ENCODE measurements around the gene AKAP6.

DNA sequence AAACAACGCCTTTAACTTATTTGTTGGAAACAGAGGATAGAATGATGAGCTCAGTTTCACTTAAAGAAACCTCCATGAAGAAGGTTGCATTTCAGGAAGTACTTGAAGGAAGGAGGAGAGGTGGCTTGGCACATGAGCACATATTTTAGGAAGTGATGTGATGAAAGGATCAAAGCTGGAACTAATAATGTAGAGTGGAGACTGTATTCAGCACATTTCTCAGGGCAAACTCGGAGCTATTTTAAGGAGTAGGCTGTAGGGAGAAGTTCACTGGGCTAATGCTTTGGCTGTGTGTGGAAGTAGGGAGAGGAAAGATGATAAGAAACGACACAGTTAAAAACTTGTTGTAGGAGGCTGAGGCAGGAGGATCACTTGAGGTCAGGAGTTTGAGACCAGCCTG, 272.8 kb downstream of the AKAP6 start:
- TF ChIP-seq, protein P1, sequence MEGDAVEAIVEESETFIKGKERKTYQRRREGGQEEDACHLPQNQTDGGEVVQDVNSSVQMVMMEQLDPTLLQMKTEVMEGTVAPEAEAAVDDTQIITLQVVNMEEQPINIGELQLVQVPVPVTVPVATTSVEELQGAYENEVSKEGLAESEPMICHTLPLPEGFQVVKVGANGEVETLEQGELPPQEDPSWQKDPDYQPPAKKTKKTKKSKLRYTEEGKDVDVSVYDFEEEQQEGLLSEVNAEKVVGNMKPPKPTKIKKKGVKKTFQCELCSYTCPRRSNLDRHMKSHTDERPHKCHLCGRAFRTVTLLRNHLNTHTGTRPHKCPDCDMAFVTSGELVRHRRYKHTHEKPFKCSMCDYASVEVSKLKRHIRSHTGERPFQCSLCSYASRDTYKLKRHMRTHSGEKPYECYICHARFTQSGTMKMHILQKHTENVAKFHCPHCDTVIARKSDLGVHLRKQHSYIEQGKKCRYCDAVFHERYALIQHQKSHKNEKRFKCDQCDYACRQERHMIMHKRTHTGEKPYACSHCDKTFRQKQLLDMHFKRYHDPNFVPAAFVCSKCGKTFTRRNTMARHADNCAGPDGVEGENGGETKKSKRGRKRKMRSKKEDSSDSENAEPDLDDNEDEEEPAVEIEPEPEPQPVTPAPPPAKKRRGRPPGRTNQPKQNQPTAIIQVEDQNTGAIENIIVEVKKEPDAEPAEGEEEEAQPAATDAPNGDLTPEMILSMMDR (IDR thresholded peaks at IDR 0.05) = no peak
- TF ChIP-seq POLR2AphosphoS5 (IDR thresholded peaks at IDR 0.05) = no peak
